IMR-90 (cell line): Measurements from ENCODE around the gene RIMBP2. TPM values are rescaled to one million over a fixed set of nuclear protein-coding genes. Genes with fewer than 3 reads are reported as not detected.
"Not testable (repeated sequence)": the region's sequence is repeated elsewhere in the genome, so short reads cannot be mapped to it uniquely, and the experiment has no call there.

ENCODE experiments used
- ATAC-seq: fragments of 200-7000 bp; cut with Tn5 transposase; 2 replicates; pipeline ENCODE4 v1.9.1; 2020; ENCODE audit warnings: low read depth, mild to moderate bottlenecking, moderate library complexity
- BruUV-seq: library from RNA; stranded (reverse); fragments of 400-500 nt; replicated peaks from 2 replicates; lab custom pipeline; 2021; lab: Mats Ljungman, UMichigan
- CTCF ChIA-PET: fragments of 300-600 bp; formaldehyde crosslinking; extraction: SDS; loops from one replicate; lab custom pipeline; 2021; ENCODE audit warnings: antibody characterized with exemption; lab: Yijun Ruan, JAX
- POLR2A ChIA-PET: fragments of 300-600 bp; sonication (Branson Sonifier 250); formaldehyde crosslinking; loops from one replicate; lab custom pipeline; 2022; ENCODE audit warnings: antibody characterized with exemption; ENCODE audit not compliant: unreplicated experiment; lab: Charles Lee
- DNase-seq: peaks from one replicate; pipeline ENCODE4 v3.0.0; 2013
- H2AFZ ChIP-seq: replicated peaks from 2 replicates; pipeline ENCODE3; 2013; ENCODE audit warnings: low read length, mild to moderate bottlenecking; ENCODE audit not compliant: poor library complexity
- H2AK5ac ChIP-seq: 2 replicates; pipeline ENCODE4 v1.6.1; 2013; ENCODE audit warnings: low read depth, low read length, inconsistent platforms
- H2AK9ac ChIP-seq: replicated peaks from 2 replicates; pipeline ENCODE3; 2013; ENCODE audit warnings: mild to moderate bottlenecking, low read depth, low read length, moderate library complexity; ENCODE audit not compliant: poor library complexity
- H2BK120ac ChIP-seq: 2 replicates; pipeline ENCODE4 v1.6.1; 2013; ENCODE audit warnings: low read depth, low read length, inconsistent platforms
- H2BK15ac ChIP-seq: 3 replicates; pipeline ENCODE4 v1.6.1; 2013; ENCODE audit warnings: low read depth, low read length, inconsistent platforms
- H2BK20ac ChIP-seq: 2 replicates; pipeline ENCODE4 v1.6.1; 2013; ENCODE audit warnings: low read depth, mild to moderate bottlenecking, inconsistent platforms, low read length, moderate library complexity
- H2BK5ac ChIP-seq: 2 replicates; pipeline ENCODE4 v1.6.1; 2013; ENCODE audit warnings: mild to moderate bottlenecking, low read depth, low read length, inconsistent platforms; ENCODE audit not compliant: poor library complexity, severe bottlenecking
- H3K14ac ChIP-seq: replicated peaks from 2 replicates; pipeline ENCODE4 v1.6.1; 2013; ENCODE audit warnings: low read depth, low read length, inconsistent platforms
- H3K18ac ChIP-seq: 2 replicates; pipeline ENCODE4 v1.6.1; 2013; ENCODE audit warnings: low read depth, low read length, control low read depth
- H3K23ac ChIP-seq: 2 replicates; pipeline ENCODE4 v1.6.1; 2013; ENCODE audit warnings: low read depth, low read length, inconsistent platforms
- H3K27ac ChIP-seq: 2 replicates; pipeline ENCODE4 v1.5.1; 2013; ENCODE audit warnings: mild to moderate bottlenecking, control low read depth, low read length; ENCODE audit not compliant: insufficient read depth
- H3K27me3 ChIP-seq: 2 replicates; pipeline ENCODE4 v1.6.1; 2013; ENCODE audit warnings: low read length; ENCODE audit not compliant: control insufficient read depth, insufficient read depth
- H3K36me3 ChIP-seq: 2 replicates; pipeline ENCODE4 v1.6.1; 2013; ENCODE audit warnings: low read length, mixed read lengths; ENCODE audit not compliant: control insufficient read depth, insufficient read depth
- H3K4ac ChIP-seq: 2 replicates; pipeline ENCODE4 v1.6.1; 2013; ENCODE audit warnings: low read depth, low read length, inconsistent platforms
- H3K4me1 ChIP-seq: 2 replicates; pipeline ENCODE4 v1.6.1; 2013; ENCODE audit warnings: low read length, mixed read lengths; ENCODE audit not compliant: control insufficient read depth, insufficient read depth
- H3K4me2 ChIP-seq: 2 replicates; pipeline ENCODE4 v1.6.1; 2013; ENCODE audit warnings: low read depth, mild to moderate bottlenecking, control low read depth, low read length, moderate library complexity
- H3K4me3 ChIP-seq: 2 replicates; pipeline ENCODE4 v1.5.1; 2013; ENCODE audit warnings: low read depth, mild to moderate bottlenecking, control low read depth, low read length, moderate library complexity; ENCODE audit not compliant: insufficient read depth
- H3K56ac ChIP-seq: 2 replicates; pipeline ENCODE4 v1.6.1; 2013; ENCODE audit warnings: low read length, inconsistent platforms; ENCODE audit not compliant: insufficient read depth; ENCODE audit errors: extremely low read depth
- H3K79me1 ChIP-seq, 2 experiments: 2 replicates each; pipeline ENCODE4 v1.6.1; 2013; ENCODE audit warnings: low read length in 2 of 2, inconsistent platforms in 1 of 2, low read depth in 1 of 2
- H3K9ac ChIP-seq: 2 replicates; pipeline ENCODE4 v1.6.1; 2013; ENCODE audit warnings: low read depth, low read length, control low read depth
- H3K9me1 ChIP-seq: 2 replicates; pipeline ENCODE4 v1.6.1; 2013; ENCODE audit warnings: low read length, inconsistent platforms; ENCODE audit not compliant: insufficient read depth
- H3K9me3 ChIP-seq: 2 replicates; pipeline ENCODE4 v1.6.1; 2013; ENCODE audit warnings: low read length; ENCODE audit not compliant: control insufficient read depth, insufficient read depth
- H4K20me1 ChIP-seq: 2 replicates; pipeline ENCODE4 v1.6.1; 2013; ENCODE audit warnings: low read length, inconsistent platforms; ENCODE audit not compliant: insufficient read depth
- H4K5ac ChIP-seq: 2 replicates; pipeline ENCODE4 v1.6.1; 2013; ENCODE audit warnings: mild to moderate bottlenecking, low read depth, low read length, control low read depth
- H4K8ac ChIP-seq, 2 experiments: 2 replicates each; pipeline ENCODE4 v1.6.1; 2013; ENCODE audit warnings: low read depth in 2 of 2, low read length in 2 of 2, control low read depth in 1 of 2, inconsistent platforms in 1 of 2
- H4K91ac ChIP-seq: 2 replicates; pipeline ENCODE4 v1.6.1; 2013; ENCODE audit warnings: low read depth, low read length, inconsistent platforms; ENCODE audit not compliant: insufficient read depth
- WGBS, 2 experiments: methylation state at CpG; one replicate each; pipeline versions ENCODE4 v1.1.5 to v1.1.7; 2013; ENCODE audit warnings: missing lambda C conversion rate in 2 of 2; ENCODE audit not compliant: insufficient read length in 1 of 2; ENCODE audit errors: extremely low coverage in 2 of 2; 5-methylcytosine and 5-hydroxymethylcytosine counted together
- dilution Hi-C: fragments of 300-500 bp; cut with HindIII; formaldehyde crosslinking; loops from one replicate; pipeline ENCODE4 v1.14.3; 2018; ENCODE audit warnings: low sequenced_read_pairs; ENCODE audit not compliant: unreplicated experiment
- in situ Hi-C: fragments of 300-500 bp; cut with MboI; formaldehyde crosslinking; loops from 3 replicates; pipeline ENCODE4 v1.14.3; 2019; ENCODE audit warnings: low sequenced_read_pairs, inconsistent platforms, mixed read lengths
- intact Hi-C: fragments of 100-400 bp; cut with micrococcal nuclease; formaldehyde crosslinking; loops from 2 replicates; pipeline ENCODE4 v1.10.0; 2022
- polyA plus RNA-seq, 3 experiments: library from polyadenylated mRNA; depleted of rRNA; stranded (reverse); fragments of >200 nt; gene quantifications; 2 replicates each; pipeline ENCODE4 v1.2.3, GENCODE V29; 2012; ENCODE audit warnings: low replicate concordance in 1 of 3
- total RNA-seq: library from RNA; depleted of rRNA; stranded (reverse); fragments of >200 nt; gene quantifications from 2 replicates; pipeline ENCODE4 v1.2.3, GENCODE V29; 2012

The RIMBP2 gene
- total and polyA plus RNA-seq, 2 of the 4 experiments (the other 2 are of a cell fraction): not detected

DNA sequence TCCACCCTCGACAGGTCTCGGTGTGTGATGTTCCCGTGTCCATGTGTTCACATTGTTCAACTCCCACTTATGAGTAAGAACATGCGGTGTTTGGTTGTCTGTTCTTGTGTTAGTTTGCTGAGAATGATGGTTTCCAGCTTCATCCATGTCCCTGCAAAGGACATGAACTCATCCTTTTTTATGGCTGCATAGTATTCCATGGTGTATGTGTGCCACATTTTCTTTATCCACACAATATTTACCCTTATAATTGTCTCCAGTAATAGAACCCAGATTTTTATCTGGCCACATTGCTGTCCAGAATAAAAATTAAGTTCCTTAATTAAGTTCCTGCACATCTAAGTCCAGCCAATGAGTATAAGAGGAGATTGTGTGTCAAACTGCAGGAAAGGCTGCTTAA is 22.3 kb upstream of the RIMBP2 start:
- H3K9ac ChIP-seq, H4K8ac ChIP-seq, H3K36me3 ChIP-seq, BruUV-seq, H3K18ac ChIP-seq, CTCF ChIA-PET, H3K23ac ChIP-seq, H2BK5ac ChIP-seq, H2AK5ac ChIP-seq, ATAC-seq, H3K4me3 ChIP-seq, H3K56ac ChIP-seq, H3K4me2 ChIP-seq, H3K14ac ChIP-seq, intact Hi-C loops, H2AFZ ChIP-seq, H2BK20ac ChIP-seq, H3K4me1 ChIP-seq, H4K91ac ChIP-seq, H3K4ac ChIP-seq, H2BK15ac ChIP-seq, dilution Hi-C loops, H3K79me1 ChIP-seq, H2BK120ac ChIP-seq, POLR2A ChIA-PET, DNase-seq, H3K27ac ChIP-seq, H3K27me3 ChIP-seq, H3K9me1 ChIP-seq, H4K20me1 ChIP-seq, H2AK9ac ChIP-seq, H4K5ac ChIP-seq: not testable (repeated sequence)
- no CpG with 5 or more reads among the region's 4 CpGs for WGBS, 2 experiments
- in situ Hi-C loops: loop anchor here (25.0 kb wide), 2 partner anchors 701 to 1951 kb away; no protein-coding TSS in a partner anchor
- peaks cover 23% of the 10 kb centered on the region; the same call in 1 of the 2 replicates for H3K9me3 ChIP-seq
